Tibial nerve (tissue), 3 donors: ENCODE data around the gene FIG4.

Experiments used
- CTCF ChIP-seq, 5 experiments: fragments of 200-600 bp in 3 of 5; fragments of 450-650 bp in 2 of 5; sonication (generic) in 3 of 5; IDR thresholded peaks; one replicate each; pipeline ENCODE4 v1.5.1; 2016 to 2019; ENCODE audit warnings: antibody characterized with exemption in 5 of 5, mild to moderate bottlenecking in 3 of 5, moderate library complexity in 2 of 5
- POLR2A ChIP-seq, 2 donors: fragments of 450-650 bp; IDR thresholded peaks; one replicate each; pipeline ENCODE4 v1.6.1; 2017; ENCODE audit warnings: antibody characterized with exemption in 2 of 2, mild to moderate bottlenecking in 2 of 2, moderate library complexity in 2 of 2

- TF ChIP-seq POLR2A (IDR thresholded peaks at IDR 0.05), result no peak
- no peak for TF ChIP-seq CTCF (IDR thresholded peaks at IDR 0.05)
Observed at GRCh38 chr6:109794201-109794923, 103.3 kb downstream of the FIG4 start.
